CD4-positive, alpha-beta T cell treated with Interleukin-15 for 1 hour (primary cell): ENCODE data around the gene ADORA2B.

Experiments
- DNase-seq: peaks from one replicate; pipeline ENCODE4 v3.0.0-alpha.2; 2020

The ADORA2B gene

DNA sequence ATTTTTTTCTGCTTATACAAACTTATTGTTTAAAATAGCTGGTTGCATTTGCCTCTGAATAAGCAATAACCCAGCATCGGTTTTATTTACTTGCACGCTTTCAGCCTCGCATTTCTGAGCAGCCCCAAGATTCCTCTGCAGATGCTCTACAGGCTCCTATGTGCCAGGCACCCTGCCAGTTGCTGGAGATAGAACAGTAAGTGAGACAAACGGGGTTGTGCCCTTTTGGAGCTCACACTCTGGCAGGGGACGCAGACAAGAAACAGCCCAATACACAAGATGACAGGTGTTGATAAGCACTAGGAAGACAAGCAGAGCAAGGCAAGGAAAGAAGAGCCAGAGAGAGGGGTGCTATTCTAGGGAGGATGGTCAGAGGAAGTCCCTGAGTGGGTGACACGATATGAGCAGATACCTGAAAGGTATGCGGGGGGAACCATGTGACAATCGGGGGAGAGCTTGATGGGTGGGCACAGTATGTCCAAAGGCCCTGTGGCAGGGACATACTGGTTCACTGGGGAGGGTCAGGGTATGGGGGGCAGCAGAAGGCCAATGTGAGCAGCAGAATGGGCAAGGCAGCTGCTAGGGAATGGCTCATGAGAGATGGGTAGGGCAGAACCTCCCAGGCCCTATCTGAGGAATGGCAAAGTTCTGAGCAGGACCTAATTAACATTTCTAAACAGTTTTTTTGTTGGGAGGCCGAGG is 18.7 kb upstream of the ADORA2B start:
- peak; percentile 10 for DNase-seq

DNA sequence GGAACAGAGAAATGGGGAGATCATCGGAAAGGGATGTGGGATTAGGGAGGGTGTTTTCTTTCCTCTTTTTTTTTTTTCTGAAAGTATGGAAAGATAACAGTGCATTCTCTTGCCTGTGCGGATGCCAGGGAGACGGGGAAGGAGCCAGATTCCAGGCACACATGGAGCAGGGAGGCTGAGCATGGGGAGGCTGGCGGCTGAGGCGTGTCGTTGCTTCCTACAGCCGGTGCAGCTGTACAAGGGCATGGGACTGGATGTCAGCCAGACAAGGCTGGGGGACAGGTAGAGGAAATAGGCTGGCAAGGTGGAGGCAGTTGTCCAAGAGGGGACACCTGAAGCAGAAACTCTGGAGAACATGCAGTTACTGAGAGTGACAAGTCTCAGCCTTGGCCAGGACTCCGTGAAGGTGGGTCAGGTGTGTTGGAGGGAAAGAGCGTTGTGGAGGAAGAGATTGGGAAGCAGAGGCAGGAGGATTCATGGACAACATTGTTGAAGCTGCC is 16.6 kb upstream of the ADORA2B start:
- peak; percentile 8 for DNase-seq

DNA sequence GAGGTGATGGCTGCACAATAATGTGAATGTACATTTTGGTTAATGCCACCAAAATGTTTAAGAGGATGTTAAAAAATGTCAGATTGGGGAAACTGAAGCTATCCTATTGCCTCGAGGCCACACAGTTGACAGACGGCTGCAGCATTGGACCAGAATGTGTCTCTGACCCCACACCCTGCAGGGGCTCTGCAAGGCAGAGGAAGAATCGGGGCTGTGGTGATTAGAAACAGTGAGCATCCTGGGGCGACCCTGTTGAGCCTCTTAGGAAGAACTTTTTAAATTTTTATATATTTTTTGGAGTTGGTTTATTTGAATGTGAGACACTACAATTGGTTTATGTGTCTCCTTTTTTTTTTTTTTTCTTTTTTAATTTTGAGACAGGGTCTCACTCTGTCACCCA is 15.0 kb upstream of the ADORA2B start:
- DNase-seq: peak; percentile 4

DNA sequence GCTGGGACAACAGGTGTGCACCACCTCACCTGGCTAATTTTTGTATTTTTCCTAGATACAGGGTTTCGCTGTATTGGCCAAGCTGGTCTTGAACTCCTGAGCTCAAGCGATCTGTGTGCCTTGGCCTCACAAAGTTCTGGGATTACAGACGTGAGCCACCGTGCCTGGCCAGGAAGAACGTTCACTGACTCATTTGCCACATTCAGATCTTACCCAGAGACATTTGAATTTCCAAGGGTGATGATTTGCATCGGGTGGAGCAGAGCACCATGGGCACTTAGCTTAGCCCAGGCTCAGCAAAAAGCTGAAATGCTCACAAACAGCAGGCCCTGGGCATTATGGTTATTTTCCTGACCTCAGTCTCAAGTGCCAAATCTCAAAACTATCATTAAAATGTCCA is 14.5 kb upstream of the ADORA2B start:
- peak; percentile 16 for DNase-seq

DNA sequence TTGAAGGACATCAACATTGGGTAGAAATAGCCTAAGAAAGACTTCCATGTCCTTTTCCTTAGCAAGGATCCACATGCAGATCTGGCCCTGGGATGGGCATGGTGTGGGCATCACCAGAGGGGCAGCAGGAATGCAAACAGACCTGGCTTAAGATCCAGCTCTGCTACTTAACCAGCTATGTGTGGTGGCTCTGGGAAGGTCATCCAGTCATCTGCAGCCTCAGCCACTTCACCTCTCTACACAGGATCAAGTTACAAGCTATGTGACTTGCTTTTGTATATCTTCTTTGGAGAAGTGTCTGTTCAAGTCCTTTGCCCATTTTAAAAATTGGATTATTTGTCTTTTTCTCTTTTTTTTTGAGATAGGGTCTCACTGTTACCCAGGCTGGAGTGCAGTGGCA is 13.5 kb upstream of the ADORA2B start:
- peak; percentile 4 for DNase-seq

DNA sequence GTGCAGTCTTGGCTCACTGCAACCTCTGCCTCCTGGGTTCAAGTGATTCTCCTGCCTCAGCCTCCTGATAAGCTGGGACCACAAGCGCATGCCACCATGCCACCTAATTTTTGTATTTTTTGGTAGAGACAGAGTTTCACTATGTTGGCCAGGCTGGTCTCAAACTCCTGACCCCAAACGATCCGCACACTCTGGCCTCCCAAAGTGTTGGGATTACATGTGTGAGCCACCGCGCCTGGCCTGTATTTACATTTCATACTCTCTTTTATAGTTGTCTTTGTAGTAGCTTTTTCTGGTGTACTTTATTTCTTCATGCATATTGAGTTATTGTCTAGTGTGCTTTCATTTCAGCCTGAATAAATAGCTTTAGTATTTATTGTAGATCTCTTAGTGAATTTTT is 10.1 kb upstream of the ADORA2B start:
- peak; percentile 0 for DNase-seq

DNA sequence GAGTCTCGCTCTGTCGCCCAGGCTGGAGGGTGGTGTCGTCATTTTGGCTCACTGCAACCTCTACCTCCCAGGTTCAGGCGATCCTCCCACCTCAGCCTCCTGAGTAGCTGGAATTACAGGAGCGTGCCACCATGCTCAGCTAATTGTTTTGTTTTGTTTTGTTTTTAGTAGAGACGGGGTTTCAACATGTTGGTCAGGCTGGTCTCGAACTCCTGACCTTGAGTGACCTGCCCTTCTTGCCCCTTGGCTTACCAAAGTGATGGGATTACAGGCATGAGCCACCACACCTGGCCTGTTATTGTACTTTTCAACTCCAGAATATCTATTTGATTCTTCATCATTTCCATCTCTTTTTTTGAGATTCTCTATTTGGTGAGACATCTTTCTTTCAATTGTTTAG is 9.0 kb upstream of the ADORA2B start:
- DNase-seq: no peak

DNA sequence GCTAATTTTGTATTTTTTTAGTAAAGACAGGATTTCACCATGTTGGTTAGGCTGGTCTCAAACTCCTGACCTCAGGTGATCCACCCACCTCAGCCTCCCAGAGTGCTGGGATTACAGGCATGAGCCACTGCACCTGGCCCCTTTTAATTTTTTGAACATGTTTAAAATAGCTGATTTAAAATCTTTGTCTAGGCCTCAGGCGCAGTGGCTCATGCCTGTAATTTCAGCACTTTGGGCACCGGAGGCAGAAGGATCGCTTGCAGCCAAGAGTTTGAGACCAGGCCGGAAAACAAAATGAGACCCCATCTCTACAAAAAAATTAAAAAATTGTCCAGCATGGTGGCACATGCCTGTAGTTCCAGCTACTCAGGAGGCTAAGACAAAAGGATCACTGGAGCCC is 8.4 kb upstream of the ADORA2B start:
- DNase-seq: peak; percentile 3

DNA sequence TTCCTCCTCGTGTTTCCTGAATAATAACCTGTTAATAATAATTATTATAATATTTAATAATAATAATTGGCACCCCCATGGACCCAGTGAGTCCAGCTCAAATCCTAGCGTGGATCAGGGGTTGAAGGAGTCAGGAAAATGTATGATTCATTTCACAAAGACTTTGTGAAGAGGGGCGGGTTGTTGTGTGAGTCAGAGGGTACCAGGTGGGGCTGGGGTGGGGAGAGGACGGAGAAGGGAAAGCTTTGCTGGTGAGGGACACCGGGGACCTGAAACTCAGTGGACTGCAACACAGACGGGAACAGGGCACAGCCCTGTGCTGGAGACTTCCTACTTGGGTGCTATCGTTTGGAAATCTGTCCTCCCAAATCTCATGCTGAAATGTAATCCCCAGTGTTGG is 3.1 kb upstream of the ADORA2B start:
- DNase-seq: no peak

DNA sequence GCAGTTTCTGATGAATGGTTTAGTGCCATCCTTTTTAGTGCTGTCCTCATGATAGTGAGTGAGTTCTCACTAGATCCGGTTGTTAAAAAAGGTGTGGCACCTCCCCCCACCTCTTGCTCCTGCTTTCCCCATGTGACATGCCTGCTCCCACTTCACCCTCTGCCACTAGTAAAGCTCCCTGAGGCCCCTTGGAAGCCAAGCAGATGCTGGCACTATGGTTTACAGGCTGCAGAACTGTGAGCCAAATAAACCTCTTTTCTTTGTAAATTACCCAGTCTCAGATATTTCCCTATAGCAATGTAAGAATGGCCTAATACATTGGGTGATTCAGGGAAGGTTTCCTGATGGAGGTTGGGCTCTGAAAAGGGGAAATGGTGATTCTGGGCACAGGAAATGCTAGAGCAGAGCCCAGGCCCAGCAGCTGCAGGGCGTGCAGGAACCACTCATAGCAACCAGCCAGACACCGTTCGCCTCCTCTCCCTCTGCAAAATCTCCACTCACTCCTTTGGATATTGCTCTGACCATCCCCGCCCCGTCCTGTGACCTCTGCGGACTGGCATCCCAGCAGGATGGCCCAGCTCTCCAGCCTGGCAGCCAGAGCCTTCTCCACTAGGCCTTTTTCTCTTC is 2.6 kb upstream of the ADORA2B start:
- peak; percentile 49 for DNase-seq

DNA sequence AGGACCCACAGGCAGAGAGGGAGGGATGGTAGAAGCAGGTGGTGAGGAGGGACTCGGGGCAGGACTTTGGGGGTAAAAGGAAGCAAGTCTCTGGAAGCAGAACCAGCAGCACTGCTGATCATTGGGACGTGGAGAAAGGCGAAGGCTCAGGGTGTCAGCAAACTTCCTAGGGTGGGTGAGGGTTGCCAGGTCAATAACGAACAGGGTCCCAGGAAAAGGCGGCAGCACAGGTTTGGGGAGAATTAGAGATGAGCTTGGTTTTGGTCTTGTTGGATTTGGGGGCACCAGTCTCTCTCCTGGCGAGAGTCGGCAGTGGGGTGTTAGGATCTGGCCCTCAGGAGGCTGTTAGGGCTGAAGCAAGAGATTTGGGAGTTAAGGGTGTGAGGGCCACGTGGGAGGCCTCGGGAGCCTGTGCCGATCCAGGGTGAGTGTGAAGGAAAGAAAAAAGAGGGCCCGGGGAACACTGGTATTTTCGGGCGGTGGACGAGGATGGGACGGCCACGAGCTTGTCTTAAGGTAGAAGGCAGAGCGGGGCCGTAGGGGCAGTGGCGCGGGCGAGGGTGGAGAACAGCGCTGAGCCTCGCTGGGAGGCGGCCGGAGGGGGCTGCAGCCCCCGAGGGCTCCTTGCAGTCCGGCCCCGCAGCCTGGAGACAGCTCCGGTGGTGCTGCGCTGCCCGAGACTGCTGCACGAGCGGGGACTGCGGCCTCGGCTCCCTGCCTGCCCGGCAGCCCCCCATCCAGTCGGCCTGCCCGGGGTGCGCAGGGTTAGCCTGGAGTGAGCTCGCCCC is 765 bp upstream of the ADORA2B start:
- peak; percentile 14 for DNase-seq

DNA sequence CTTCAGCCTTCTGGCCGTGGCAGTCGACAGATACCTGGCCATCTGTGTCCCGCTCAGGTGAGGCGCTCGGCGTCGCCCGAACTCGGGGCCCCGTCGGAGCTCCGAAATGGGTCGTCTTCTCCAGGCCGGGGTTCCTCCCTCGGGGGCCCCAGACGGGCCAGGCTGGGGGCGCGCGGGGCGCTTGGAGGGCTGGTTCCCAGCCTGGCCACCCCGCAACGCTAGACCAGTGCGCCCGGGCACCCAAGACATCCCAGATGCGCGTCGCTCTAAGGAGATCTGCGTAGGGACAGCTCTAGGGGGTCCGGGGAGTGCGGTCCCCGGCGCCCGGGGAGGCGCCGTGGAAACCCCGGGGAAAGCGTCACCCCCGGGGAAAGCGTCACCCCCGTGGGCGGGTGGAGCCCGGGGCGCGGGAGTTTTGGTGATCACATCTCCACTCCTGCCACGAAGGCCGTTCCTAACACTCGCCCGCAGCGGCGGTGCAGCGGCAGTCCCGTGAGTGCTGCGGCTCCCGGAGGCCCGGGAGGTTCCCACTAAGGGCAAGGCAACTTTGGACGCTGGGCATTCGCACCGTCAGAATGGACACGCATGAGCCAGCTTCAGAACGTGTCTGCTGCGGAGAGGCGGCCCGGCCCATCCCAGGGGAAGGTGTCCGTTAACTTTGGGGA is 729 bp downstream of the ADORA2B start:
- peak; percentile 46 for DNase-seq

DNA sequence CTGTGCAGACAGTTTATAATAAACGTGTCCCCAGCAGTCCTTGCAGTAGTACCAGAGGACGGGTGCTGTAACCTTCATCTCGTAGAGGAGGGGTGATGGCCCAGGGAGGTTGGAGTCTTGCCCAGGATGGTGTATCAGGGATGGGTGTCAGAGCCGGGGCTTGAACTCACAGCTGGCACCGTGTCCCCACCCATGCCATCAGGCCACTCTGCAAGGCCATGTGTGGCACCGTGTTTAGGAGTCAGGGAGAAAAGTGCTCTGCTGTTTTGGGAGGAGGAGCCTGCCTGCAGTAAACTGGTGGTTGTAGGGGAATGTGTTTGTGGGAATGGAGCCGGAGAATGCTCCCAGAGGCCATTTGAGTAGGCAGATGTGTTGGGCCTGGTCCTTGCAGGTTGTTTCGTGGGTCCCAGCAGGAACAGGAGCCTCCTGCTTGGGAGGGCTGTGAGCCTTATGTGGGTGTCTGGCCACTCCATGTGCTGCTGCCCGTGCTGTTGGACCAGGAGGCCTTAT is 1.7 kb downstream of the ADORA2B start:
- DNase-seq: peak; percentile 9

DNA sequence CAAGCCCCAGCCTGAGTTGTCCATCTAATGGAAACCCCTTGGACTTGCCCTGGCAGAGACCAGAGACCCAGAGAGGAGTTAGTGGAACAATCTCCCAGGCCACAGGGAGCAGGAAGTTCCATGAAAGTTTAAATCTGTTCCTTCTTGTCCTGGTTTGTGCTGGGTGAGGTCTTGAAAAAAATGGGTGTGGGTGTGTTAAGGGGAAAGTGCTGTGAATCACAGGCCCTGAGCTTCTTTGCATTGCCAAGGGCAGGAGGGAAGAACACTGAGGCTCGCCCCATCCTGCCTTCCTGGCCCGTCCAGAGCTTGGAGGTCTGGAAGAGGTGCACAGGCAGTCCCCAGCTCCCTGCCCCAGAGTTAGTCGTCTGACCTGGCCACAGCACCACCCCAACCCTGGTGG is 2.3 kb downstream of the ADORA2B start:
- no peak for DNase-seq

DNA sequence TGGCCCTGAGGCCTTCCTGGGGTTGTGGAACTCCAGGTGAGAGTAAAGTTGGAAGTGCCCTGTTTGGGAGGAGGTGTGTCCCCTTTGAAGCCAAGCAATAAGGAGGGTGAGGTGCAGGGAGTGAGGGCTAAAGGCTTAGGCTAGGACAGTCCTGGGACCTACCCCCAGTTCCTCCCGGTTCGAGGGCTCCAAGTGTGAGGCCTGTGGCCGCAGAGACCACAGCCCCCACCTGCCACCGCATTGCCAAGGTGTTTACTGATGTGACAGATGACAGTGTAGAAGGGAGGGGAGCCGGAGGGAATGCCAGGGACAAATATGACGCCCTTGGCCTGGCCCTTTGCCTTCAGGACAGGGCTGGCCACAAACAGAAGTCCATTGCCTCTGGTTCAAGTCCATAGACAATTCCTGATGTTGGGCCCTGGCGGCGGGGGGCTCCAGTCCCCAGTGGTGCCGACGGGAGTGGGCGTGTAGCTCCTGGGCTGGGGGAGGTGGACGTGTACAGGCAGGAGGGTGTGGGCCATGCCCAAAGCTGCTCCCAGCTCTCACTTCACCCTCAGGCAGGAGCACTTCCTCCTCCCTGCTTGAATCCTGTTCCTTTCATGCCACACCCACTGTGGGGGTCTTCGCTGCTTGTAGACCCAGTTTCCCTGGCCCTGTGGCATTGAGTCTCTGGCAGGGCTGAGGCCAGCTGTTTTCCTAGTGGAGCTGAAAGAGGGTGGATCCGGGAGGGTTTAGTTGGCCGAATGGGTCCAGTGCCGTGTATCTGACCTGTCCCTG is 3.2 kb downstream of the ADORA2B start:
- DNase-seq: no peak

DNA sequence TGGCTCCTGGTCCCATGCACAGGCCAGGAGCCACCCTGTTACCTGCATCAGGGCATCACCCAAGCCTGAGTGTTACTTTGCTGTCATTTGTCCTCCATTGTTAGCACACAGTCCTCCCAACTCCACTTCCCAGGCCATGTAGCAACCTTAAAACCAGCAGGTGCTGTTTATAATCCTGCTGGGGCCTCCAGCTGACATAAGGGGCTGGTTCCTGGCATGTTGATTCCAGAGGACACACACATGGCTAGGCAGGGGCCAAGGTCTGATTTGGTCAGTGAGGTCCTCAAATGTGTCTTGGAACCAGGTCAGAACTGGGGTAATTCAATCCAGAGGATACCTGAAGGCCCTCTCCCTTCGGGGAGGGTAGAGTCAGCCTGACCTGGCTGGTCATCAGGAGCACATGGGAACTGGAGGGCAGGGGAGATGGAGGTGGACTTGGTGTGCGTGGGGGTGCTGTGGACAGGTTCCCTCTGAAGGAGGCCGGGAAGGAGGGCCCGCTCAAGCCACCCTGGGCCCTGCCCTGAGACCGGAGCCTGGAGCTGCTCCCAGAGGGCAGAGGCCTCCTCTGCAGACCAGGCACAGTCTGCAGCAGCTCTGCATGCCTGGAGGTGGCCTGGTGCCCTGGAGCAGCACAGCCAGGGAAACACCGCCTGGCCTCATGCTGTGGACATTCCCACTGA is 6.6 kb downstream of the ADORA2B start:
- peak; percentile 7 for DNase-seq

DNA sequence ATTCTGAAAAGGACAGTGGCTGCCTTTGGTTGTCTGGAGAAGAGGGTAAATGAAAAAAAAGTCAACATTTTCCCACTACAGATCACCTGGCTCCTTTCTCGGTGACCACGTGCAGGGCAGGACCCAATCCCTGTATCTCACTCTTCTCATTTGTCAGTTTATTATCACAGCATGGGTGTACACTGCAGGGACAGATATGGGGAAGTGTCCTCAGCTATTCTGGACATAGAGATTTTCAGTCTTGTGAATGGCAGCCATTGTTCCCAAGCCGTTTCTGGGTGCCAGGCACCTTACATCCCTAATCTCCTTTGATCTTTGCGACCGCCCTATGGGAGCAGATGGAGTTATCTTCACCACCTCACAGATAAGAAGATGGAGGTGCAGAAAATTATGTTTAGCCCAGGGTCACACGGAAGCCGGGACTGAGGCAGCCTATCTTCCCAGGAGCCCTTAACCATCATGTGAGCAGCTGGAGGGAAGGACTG is 7.2 kb downstream of the ADORA2B start:
- DNase-seq: peak; percentile 4

DNA sequence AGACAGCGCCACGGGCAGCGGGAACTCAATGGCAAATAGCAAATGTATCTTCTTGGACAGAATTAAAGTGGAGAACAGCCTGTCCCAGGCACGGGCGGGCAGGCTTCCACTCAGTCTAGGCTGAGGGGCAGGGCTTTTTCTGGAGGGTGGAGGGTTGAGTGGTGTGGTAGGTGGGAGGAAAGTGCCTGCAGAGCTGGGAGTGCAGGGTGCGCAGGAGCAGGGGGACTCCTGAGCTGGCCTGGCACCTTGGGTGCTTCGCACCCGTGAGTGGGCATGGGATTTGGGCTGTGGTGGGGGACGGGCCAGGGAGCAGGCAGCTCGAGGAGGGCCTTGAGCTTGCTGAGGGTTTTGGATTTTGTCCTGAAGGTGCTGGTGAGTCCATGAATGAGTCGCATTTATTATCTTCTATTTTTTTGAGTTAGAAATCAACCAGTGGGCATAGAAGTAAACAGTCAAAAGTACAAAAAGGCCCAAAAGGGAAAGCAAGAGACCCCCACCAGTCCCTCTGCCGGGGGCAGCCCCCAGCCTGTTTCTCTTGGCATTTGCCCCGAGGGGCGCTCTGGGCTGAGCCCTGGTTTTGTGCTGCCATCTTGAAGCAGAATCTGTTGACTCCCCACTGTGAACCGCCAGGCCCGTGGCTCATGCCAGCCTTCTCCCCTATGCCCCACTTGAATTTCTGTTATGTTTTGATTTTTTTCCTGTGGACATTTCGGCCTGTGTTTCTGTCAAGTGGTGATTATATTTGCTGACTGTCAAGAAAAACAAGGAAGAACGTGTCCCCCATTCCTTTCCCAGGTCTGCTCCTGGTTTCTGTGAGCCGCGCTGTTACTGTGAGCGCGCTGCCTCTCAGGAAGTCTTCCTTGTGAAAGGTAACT is 8.2 kb downstream of the ADORA2B start:
- DNase-seq: peak; percentile 14

DNA sequence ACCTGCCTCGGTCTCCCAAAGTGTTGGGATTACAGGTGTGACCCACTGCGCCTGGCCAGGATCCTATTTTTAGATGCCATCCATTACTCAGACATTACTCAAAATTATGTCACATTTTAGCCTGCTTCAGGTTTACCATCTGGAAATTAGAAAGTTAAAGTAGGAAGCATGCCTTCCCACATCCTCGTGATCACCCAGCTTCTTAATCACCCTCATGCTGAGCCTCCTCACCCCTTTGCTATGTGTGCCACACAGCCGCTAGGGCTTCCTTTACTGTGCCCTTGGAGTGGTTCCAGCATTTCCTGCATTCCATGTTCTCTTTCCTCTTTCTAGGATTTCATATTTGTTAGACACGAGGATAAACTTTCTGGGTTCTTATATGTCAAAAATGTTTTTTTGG is 9.3 kb downstream of the ADORA2B start:
- peak; percentile 17 for DNase-seq

DNA sequence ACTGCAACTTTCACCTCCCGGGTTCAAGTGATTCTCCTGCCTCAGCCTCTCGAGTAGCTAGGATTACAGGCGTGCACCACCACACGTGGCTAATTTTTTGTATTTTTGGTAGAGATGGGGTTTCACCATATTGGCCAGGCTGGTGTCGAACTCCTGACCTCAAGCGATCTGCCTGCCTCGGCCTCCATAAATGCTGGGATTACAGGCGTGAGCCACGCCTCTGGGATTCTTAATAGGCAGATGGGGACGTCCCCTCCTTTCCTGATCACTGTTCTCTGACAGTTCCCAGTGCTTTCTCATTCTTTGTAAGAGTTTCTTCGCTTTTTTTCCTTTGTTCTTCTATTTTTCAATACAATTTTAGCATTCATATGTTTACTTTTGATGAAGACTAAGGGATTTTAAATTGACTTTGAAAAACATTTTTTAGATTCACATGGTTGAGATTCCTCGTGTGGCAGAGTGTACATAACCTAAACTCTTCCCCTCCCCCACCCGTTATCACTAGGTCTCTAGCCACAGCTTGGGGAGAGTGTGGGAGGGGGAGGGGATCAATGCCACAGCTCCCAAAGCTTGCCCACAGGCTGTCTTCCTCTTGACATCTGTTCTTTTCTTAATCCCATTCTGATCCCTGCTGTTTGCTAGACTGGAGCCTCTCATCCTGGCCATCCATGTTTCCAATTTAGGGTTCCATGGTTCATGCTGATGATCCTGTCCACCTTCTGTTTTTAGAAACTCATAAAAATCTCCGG is 11.0 kb downstream of the ADORA2B start:
- DNase-seq: peak; percentile 9
